ENCODE measurements around the gene SFMBT1. TPM values are rescaled to one million over a fixed set of nuclear protein-coding genes. Genes with fewer than 3 reads are reported as not detected.

Gene SFMBT1
- total and polyA plus RNA-seq, 2 donors from 2014 or later, result 3.4 to 16.0 TPM

GRCh38 chr3:52886049-52886730, 159.7 kb downstream of the SFMBT1 start:
- intact Hi-C loops (cut with DNase I), result no loop called here
- peaks cover 0 to 14% (median 3%) of the 10 kb centered on the region in 3 donors for H3K4me1 ChIP-seq (ENCODE audit: control insufficient read depth in 2 of 3, insufficient read depth in 2 of 3, low read depth in 1 of 3, low read length in 3 of 3)
- no peak for FAIRE-seq
- H3K4me3 ChIP-seq (ENCODE audit: low read length in 3 of 3), result no peak overlapping the region
- no peak overlapping the region for H3K9ac ChIP-seq (ENCODE audit: low read length in 3 of 3)
- no peak overlapping the region for H3K27ac ChIP-seq (ENCODE audit: low read depth in 2 of 2, low read length in 2 of 2)
- H3K9me3 ChIP-seq (ENCODE audit: control insufficient read depth in 2 of 3, insufficient read depth in 1 of 3, low read length in 3 of 3), result no peaks in the 10 kb centered on the region
- DNase-seq, result no peak
- H3K27me3 ChIP-seq (ENCODE audit: control insufficient read depth, insufficient read depth, low read length), result no peaks in the 10 kb centered on the region
- no peaks in the 10 kb centered on the region for H3K36me3 ChIP-seq (ENCODE audit: control insufficient read depth in 2 of 3, insufficient read depth in 3 of 3, low read length in 3 of 3)
- TF ChIP-seq, protein P1, sequence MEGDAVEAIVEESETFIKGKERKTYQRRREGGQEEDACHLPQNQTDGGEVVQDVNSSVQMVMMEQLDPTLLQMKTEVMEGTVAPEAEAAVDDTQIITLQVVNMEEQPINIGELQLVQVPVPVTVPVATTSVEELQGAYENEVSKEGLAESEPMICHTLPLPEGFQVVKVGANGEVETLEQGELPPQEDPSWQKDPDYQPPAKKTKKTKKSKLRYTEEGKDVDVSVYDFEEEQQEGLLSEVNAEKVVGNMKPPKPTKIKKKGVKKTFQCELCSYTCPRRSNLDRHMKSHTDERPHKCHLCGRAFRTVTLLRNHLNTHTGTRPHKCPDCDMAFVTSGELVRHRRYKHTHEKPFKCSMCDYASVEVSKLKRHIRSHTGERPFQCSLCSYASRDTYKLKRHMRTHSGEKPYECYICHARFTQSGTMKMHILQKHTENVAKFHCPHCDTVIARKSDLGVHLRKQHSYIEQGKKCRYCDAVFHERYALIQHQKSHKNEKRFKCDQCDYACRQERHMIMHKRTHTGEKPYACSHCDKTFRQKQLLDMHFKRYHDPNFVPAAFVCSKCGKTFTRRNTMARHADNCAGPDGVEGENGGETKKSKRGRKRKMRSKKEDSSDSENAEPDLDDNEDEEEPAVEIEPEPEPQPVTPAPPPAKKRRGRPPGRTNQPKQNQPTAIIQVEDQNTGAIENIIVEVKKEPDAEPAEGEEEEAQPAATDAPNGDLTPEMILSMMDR (IDR thresholded peaks at IDR 0.05; ENCODE audit: borderline replicate concordance, extremely low read depth, insufficient read depth), result no peak

GRCh38 chr3:52882377-52882776, 163.5 kb downstream of the SFMBT1 start:
- H3K27ac ChIP-seq (ENCODE audit: low read depth in 2 of 2, low read length in 2 of 2), result no peak overlapping the region
- DNase-seq (no peak), FAIRE-seq (no peak)
- TF ChIP-seq, protein P1 (IDR thresholded peaks at IDR 0.05; ENCODE audit: borderline replicate concordance, extremely low read depth, insufficient read depth), result no peak
- no peaks in the 10 kb centered on the region for H3K36me3 ChIP-seq (ENCODE audit: control insufficient read depth in 2 of 3, insufficient read depth in 3 of 3, low read length in 3 of 3)
- H3K9ac ChIP-seq (ENCODE audit: low read length in 3 of 3), result no peak overlapping the region
- no peaks in the 10 kb centered on the region for H3K9me3 ChIP-seq (ENCODE audit: control insufficient read depth in 2 of 3, insufficient read depth in 1 of 3, low read length in 3 of 3)
- intact Hi-C loops (cut with DNase I), result no loop called here
- no peak overlapping the region for H3K4me3 ChIP-seq (ENCODE audit: low read length in 3 of 3)
- no peaks in the 10 kb centered on the region for H3K4me1 ChIP-seq (ENCODE audit: control insufficient read depth in 2 of 3, insufficient read depth in 2 of 3, low read depth in 1 of 3, low read length in 3 of 3)
- no peaks in the 10 kb centered on the region for H3K27me3 ChIP-seq (ENCODE audit: control insufficient read depth, insufficient read depth, low read length)

- no peak overlapping the region for H3K9ac ChIP-seq (ENCODE audit: low read length in 3 of 3)
- TF ChIP-seq, protein P1 (IDR thresholded peaks at IDR 0.05; ENCODE audit: borderline replicate concordance, extremely low read depth, insufficient read depth), result no peak
- intact Hi-C loops (cut with DNase I), result no loop called here
- H3K4me1 ChIP-seq (ENCODE audit: control insufficient read depth in 2 of 3, insufficient read depth in 2 of 3, low read depth in 1 of 3, low read length in 3 of 3), result no peaks in the 10 kb centered on the region
- no peaks in the 10 kb centered on the region for H3K36me3 ChIP-seq (ENCODE audit: control insufficient read depth in 2 of 3, insufficient read depth in 3 of 3, low read length in 3 of 3)
- no peaks in the 10 kb centered on the region for H3K9me3 ChIP-seq (ENCODE audit: control insufficient read depth in 2 of 3, insufficient read depth in 1 of 3, low read length in 3 of 3)
- H3K27me3 ChIP-seq (ENCODE audit: control insufficient read depth, insufficient read depth, low read length), result no peaks in the 10 kb centered on the region
- H3K27ac ChIP-seq (ENCODE audit: low read depth in 2 of 2, low read length in 2 of 2), result no peak overlapping the region
- DNase-seq (peak in 2 of 5 donors; percentile 28 to 39), FAIRE-seq (no peak)
- no peak overlapping the region for H3K4me3 ChIP-seq (ENCODE audit: low read length in 3 of 3)
These were observed 164.0 kb downstream of the SFMBT1 start for GRCh38 chr3:52881871-52882270.
